ENCODE data around the gene SETD1B.
"Not testable (repeated sequence)": the region's sequence is repeated elsewhere in the genome, so short reads cannot be mapped to it uniquely, and the experiment has no call there.

Gene SETD1B

DNA sequence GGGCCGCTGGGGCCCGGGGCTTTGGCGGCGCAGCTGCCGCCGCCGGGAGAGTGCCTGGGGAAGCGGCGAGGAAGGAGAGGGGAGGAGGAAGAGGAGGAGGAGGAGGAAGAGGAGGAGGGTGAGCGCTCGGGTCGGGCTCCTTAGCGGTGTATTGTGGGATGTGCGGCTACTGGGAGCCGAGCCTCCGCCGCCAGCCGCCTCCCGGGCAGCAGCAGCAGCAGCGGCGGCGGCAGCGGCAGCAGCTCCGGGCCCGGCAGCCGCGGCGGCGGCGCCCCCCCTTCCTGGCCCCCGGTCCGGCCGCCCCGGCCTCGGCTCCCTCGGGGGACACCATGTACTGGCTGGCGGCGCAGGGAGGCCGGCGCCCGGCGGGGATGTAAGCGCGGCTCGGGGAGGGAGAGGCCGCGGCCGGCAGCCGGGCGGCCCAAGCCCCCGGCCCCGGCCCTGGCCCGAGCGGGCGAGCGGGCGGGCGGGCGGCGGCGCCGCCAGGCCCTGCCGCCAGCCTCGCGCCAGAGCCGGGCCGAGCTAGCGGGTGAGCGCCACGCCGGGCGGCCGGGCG is at the start of gene SETD1B:
Gene SETD1B (plus strand): TSS at position 149 of the 556 bp plus-strand sequence. CDS start 729 bp downstream, outside the sequence.
- peak; percentile 69 for DNase-seq

DNA sequence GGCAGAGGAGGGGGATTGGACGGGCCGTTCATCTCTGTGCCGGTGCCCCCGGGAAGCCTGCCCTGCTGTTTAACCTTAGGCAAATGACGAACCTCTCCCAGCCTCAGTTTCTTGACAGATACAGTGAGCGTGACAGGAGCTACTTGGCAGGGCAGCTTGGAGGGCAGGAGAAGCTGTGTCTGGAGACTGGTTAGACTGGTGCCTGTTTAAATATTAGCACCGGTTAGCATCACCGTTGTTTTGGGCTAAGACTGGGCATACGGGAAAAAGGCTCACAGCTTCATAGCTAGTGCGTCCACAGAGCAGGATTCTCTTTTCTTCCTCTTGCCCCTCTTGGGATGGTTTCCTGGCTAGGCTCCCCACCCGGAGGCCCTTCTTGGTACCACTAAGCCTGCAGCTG is 49.0 kb upstream of the SETD1B start:
- no peak for DNase-seq

DNA sequence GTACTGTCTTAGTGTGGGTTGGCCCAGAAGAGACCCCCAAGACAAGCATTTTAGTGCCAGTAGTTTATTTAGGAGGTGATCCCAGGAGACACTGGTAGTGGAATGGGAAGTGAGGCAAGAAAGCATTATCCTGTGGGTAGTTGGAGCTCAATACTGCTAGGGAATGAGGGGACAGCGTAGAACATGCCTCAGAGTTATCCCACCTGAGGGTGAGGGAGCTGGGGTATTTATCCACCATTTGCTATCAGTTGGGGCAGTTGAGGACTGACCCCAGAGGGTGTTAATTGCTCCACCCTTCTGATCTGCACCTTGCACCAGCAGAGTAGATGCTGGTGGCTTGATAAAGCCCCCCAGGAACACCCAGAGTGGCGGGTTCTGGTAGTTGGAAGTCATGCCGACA is 48.2 kb upstream of the SETD1B start:
- no peak for DNase-seq

DNA sequence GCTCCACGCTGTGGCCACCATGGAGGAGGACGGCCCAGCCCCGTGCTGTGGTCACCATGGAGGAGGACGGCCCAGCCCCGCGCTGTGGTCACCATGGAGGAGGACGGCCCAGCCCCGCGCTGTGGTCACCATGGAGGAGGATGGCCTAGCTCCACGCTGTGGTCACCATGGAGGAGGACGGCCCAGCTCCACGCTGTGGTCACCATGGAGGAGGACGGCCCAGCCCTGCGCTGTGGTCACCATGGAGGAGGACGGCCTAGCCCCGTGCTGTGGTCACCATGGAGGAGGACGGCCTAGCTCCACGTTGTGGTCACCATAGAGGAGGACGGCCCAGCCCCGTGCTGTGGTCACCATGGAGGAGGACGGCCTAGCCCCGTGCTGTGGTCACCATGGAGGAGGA is 45.3 kb upstream of the SETD1B start:
- DNase-seq = not testable (repeated sequence)

DNA sequence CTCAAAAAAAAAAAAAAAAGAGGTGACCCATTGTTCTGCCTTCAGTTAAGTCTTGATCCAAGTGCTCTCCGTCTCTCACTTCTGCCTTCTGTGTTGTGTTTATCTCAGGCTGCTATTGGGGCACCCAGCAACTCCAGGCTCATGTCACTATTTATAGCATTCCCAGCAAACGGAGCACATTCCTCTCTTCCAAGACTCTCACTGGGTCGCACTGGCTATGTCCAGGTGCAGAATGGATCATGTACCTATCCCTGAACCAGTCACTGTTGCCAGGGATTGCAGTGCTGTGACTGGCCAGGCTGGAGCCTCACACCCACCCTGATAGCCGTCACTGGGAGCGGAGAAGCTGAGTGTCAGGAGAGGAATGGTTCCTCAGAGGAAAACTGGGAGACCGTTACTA is 41.5 kb upstream of the SETD1B start:
- no peak for DNase-seq

DNA sequence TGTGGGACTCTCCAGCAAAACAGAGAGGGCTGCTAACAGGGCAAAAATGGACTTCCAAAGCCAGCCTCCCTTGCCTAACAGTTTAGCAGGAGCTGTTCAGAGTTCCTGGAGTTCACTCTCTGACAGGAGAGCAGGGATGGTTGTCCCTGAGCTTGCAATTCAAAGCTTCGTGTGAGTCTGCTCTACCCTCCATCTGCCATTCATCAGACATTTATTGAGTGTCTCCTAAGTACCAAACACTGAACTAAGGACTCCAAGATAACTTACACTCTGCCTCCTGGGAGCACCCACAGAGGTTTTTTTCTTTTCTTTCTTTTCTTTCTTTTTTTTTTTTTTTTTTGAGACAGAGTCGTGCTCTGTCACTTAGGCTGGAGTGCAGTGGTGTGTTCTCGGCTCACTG is 39.0 kb upstream of the SETD1B start:
- DNase-seq = no peak

DNA sequence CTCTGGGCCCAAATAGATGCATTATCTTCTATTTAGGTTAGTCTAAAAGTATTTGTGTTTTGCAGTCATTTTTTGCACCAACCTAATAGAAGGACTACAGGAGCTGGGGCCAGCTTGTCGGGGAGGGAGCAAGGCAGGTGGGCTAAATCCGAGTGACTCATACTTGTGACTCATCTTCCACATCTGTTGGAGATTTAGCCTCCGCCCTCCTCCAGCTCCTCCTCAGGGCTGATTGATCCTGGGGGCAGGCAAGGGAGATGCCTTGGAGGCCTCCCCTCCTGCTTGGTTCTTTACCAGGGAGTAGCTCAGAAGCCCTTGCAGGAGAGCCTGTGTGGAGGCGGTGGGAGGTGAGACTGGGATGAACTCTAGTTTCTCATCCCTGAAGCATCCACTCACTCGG is 38.2 kb upstream of the SETD1B start:
- peak; percentile 90 for DNase-seq

DNA sequence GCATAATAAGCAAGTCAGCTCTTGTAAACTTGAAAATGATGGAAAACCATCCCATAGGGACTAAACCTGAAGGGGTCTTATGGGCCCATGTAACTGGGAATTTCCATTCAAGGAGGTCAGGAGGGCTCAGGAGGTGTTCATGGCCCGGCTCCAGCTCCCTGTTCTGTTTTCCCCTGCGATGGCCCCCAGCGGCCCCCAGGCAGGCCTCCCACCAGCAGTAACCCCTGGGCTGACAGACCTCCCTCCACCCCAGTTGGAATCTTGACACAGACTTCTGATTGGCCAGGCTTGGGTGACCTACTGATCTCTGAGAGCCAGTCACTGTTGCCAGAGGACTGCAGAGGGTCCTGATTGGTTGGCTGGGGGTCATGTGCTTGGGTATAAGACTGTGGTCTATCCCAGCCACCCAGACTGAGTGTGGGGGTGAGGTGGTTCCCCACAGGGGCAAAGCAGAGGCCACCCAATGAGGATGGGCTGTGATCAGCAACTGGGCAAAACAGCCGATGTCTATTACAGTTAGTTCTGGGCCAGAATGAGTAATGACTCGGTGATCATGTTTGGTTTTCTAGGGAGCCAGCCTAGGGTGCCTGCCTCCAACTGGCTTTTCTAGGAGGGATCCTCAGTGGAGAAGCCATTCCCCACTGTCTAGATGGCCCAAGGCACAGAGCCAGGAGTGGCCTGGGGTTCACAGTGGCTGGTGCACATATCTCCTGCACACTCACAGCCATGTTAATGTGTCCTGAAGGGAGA is 37.3 kb upstream of the SETD1B start:
- DNase-seq = no peak

DNA sequence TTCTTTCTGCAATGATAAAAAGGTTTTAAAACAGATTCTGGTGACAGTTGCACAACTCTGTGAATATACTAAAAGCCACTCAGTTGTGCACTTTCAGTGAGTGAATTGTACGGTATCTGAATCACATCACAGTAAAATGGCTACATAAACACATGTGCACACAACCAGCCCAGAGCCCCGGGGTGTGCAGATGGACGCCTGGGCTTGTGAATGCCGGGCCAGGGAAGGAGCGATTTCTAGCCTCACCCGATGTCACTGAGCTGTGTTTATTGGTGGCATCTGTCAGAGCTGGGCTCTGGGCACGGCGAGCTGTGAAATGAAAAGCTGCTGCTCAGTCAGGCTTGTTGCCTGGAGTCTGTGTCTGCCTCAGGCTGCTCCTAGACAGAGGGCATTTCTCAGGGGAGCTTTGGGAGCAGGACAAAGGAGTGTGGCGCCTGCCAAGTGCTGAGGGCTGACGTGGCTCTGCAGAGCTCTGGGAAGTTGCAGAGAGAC is 36.2 kb upstream of the SETD1B start:
- DNase-seq = peak; percentile 30

DNA sequence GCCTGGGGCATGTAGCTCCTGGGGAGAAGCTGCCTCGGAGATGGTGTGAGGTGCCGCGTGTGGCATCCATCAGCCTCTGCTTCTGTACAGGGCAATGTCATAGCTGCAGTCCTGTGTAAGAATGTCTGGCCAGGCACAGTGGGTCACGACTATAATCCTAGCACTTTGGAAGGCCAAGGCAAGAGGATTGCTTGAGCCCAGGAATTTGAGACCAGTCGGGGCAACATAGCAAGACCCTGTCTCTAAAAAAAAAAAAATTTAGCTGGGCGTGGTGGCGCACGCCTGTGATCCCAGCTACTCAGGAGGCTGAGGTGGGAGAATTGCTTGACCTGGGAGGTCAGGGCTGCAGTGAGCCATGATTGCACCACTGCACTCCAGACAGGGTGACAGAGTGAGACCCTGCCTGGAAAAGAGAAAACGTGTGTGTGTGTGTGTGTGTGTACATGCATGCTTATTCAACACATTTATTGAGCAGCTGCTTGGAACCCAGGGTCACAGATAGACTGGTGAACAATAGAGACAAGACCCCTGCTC is 34.4 kb upstream of the SETD1B start:
- no peak for DNase-seq

DNA sequence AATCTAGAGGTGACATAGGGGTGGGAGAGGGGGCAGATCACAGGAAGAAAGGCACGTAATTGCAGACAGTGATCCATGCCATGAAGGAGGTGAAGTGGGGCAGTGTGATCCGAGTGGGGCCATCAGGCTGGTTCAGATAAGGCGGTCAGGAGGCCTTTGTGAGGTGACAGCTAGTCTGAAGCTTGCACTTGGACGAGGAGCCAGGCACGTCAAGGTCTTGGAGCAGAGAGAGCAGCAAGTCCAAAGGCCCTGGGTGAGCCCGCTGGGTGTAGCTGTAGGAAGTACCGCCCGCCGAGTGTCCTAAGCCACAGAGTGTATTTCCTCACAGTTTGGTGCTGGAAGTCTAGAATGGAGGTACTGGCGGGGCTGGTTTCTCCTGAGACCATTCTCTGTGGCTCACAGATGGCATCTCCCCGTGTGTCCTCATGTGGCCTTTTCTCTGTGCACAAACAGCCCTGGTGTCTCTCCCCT is 33.9 kb upstream of the SETD1B start:
- no peak for DNase-seq

DNA sequence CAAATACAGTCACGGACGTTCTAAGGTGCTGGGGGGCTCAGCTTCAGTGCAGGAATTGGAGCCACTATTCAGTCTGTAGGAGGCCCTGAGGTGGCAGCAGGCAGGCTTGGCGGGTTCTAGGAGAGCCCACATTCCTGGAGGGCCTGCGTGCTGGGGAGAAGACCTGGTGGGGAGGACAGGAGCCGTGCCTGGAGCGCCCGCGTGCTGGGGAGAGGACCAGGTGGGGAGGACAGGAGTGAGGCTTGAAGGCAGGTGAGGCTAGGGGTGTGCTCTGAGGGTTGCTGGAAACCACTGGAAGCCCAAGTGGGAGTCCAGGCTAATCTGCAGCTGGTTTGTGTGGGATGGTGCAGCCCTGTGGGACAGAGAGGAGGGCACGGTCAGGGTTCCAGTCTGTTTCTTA is 33.4 kb upstream of the SETD1B start:
- no peak for DNase-seq

DNA sequence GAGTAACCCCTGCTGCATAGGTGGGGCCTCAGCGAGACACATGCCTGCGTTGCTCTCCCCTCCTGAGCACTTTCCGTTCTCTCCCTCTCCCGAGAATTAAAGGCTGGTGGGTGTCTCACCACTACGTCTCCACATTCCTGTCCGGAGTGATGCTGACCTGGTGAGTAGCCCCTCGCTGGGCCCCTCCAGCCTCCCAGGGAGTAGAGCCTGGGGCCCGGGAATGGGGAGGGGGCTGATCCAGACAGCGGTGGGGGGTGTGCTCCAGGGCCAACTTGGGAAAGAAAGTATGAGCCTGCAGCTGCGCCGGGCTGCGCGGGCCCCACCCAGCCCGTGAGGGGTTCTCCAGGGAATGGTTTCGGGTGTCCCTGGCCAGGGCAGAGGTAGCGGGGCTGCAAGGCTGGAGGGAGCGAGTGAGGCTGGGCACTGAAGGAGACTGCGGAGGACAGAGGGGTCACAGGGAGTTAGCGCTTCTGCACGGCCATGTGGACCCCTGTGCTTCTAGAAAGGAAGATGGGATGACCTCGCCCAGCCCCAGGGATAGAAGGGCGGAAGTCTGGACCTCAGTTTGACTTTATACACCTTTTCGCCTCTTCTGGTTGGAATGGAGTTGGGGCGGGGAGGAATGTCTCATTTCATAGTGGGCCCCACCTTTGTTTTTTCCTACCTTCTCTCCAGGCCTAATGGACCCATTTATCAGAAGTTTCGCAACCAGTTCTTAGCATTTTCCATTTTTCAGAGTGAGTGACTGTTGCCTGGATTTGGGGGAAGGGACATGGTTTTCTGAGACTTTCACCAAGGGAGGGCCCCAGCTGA is 32.8 kb upstream of the SETD1B start:
- no peak for DNase-seq

DNA sequence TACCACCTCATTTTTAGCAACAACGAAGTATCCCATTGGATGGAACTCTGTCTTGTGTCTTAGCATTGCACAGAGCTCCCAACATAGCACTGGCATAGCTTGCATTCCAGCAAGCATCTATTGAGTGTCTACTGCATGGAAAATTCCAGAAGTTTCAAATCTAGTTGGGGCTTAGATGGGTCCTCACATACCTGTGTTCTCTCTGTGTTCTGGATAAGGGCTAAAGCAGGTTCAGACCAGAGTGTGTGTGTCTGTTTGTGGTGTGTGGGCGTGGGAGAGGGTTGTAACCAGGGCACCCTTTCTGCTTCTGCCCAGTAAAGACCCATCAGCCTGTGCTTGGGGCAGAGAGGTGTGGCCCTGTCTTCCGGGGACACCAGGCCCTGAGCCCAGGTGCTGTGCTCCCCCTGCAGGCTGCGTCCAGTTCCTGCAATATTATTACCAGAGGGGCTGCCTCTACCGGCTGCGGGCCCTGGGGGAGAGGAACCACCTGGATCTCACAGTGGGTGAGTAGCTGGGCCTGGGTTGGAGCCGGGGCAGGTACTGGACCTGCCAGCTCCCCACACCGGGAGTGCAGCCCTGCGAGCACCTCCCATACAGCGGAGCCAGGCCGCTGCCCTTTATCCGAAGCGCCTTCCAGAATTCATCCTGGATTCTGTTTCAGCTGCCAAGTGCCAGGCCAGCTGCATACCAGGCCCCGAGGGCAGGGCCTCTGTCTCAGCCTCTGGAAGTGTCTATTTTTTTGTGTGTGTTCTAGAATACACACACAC is 30.6 kb upstream of the SETD1B start:
- DNase-seq = peak; percentile 73

DNA sequence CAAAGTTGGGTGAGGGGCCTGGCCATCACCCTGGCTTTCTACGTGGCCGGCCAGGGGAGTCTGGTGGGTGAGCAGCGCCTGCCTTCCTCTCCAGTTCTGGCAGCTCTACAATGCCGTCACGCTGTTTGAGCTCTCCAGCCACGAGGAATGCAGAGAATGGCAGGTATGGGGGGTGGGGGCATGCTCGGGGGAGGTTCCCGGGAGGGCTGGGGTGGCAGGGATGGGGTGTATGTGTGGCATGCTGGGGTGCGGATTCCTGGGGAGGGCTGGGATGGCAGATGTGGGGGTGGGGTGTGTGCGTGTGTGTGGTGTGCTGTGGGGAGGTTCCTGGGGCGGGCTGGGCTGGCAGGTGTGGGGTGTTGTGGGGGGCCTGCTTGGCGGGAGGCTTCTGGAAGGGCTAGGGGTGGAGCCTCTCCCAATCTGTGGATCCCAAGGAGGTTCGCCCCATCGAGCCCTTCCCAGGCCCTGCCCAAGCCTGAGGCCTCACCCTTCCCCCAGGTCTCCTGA is 28.8 kb upstream of the SETD1B start:
- no peak for DNase-seq

DNA sequence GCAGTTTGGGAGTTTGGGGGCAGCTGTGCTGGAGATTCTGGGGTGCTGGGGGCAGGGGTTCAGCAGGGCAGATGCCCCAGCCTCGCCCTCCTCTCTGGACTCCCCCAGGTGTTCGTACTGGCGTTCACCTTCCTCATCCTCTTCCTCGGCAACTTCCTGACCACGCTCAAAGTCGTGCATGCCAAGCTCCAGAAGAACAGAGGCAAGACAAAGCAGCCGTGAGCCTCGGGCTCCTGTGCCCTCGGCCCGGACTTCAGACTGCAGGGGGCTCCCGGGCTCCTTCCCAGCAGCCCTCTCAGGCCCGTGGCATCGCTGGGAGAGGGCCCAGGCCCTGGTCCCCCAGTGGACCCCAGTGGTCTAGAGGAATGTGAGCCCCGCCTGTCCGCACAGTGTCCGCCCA is 28.3 kb upstream of the SETD1B start:
- DNase-seq = no peak

DNA sequence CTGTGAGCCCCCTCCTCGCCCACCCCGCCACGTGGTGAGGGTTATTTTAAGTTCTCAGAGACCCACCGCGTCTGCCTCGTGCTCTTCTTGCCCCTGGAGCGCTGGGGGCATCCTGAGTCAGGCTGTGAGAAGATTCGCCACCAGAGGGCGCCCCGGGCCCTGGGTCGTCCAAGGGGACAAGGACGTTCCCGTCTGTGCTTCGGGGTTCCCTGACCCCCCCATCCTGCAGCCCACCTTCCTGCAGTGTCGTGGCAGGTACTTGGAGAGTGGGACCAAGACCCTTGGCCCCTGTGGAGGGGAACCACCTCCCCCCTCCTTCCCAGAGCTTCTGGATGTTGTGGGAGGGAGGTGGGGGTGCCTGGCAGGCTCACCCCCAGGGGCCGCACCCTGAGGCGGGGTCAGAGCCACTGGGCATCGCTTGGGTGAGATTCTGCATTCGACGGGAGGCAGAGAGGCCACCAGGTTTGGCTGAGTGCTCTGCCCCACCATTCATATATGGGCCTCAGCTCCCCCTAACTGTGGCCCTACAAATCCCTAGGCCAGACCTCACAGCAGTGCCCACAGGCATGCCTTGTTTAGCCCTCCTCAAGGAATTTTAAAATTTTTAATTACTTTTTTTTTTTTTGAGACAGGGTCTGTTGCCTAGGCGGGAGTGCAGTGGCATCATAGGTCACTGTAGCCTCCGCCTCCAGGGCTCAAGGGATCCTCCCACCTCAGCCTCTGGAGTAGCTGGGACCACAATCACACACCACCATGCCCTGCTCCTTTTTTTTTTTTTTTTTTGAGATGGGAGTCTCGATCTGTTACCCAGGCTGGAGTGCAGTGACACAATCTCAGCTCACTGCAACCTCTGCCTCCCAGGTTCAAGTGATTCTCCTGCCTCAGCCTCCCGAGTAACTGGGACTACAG is 27.4 kb upstream of the SETD1B start:
- DNase-seq = peak; percentile 61

DNA sequence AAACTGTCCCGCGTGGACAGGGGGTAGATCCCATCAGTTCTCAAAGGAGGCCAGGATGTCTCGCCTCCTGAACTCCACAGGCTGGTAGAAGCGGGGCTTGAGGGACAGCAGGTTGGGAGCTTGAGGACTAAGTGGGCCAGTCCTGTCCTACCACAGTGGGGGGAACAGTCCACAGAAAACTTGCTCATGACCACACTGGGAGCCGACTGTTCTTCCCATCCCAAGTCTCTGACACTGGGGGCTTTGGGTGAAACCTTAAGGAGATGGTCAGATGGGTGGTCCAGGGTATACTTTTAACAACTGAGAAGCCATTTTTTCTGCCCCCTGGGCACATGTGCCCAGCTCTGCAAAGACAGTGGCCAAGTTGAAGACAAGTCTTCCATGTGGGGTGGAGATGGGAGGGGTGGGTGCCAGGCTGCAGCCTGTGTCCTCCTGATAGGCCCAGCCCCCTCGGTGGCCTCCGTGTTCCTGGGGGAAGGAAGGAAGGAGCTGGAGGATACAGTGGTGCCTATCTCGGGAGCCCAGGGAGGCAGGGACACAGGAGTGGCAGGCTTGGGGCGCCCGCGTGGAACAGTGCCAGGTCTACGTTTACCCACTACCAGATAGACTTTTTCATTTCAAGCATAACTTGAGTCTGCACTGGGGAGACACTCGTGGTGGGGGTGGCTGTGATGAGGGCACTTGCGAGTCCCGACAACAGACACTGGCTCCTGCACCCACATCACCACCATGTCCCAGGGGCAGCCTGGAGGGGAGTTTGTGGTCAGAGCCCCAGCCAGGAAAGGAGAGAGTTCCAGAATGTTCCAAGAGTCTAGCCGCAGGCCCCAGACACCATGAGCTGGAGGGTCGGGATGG is 25.0 kb upstream of the SETD1B start:
- DNase-seq = no peak

DNA sequence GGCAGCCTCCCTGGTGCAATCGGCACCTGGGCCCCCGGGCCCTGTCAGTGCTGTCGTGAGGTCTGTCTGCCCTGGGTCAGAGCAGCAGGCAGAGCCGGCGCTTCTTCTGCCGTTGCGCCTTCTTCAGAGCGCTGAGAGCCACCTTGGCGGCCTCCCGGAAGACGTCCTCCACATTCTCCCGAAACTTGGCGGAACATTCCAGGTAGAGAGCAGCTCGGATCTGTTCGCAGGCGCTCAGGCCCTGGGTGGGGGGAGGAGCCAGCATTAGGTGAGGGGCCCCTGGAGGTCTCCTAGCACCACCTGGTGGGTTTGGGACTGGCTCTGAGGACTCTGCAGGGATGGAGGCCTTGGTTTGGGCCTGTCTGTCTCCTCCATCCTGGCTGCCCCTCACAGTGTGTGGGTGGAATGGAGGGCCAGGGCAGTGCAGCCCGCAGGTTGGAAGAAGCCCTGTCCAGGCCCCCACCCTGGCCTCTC is 24.4 kb upstream of the SETD1B start:
- no peak for DNase-seq

DNA sequence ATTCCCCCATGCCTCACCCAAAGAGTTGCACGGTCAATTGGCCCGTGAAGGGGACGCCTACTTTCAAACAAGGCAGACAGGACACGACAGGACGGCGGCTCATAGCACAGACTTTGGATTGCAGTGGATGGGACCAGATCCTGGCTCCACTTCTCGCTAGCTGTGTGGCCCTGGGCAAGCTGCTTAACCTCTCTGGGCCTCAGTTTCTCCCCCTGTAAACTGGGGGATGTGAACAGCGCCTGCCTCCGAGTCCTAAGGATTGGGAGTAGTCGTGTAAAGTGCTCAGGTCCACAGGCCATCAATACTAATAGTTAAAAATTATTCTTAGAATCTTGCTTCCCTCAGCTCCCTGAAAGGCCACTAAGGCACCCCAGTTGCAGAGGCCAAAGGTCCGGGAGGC is 23.4 kb upstream of the SETD1B start:
- DNase-seq = no peak
